Ishikawa (cell line): ENCODE results near the gene SSR2.

Source experiments
- CEBPB ChIP-seq: IDR thresholded peaks from 2 replicates; pipeline ENCODE4 v1.6.1; 2012
- CREB1 ChIP-seq: IDR thresholded peaks from 2 replicates; pipeline ENCODE4 v1.6.1; 2012; ENCODE audit warnings: low read depth
- EGR1 ChIP-seq: IDR thresholded peaks from 2 replicates; pipeline ENCODE4 v1.6.1; 2012
- EP300 ChIP-seq: IDR thresholded peaks from 2 replicates; pipeline ENCODE4 v1.6.1; 2012; ENCODE audit warnings: borderline replicate concordance
- FOXM1 ChIP-seq: IDR thresholded peaks from 2 replicates; pipeline ENCODE4 v1.6.1; 2012; ENCODE audit warnings: low read depth, borderline replicate concordance
- NFIC ChIP-seq: IDR thresholded peaks from 2 replicates; pipeline ENCODE4 v1.6.1; 2012
- RAD21 ChIP-seq: IDR thresholded peaks from 2 replicates; pipeline ENCODE4 v1.6.1; 2012; ENCODE audit warnings: low read depth
- TAF1 ChIP-seq: IDR thresholded peaks from 2 replicates; pipeline ENCODE4 v1.6.1; 2012; ENCODE audit warnings: low read depth, mild to moderate bottlenecking
- TCF12 ChIP-seq: IDR thresholded peaks from 2 replicates; pipeline ENCODE4 v1.6.1; 2012; ENCODE audit warnings: low read depth
- TEAD4 ChIP-seq: IDR thresholded peaks from 2 replicates; pipeline ENCODE4 v1.6.1; 2012
- YY1 ChIP-seq: IDR thresholded peaks from 2 replicates; pipeline ENCODE4 v1.6.1; 2012; ENCODE audit warnings: low read depth
- ZBTB7A ChIP-seq: IDR thresholded peaks from 2 replicates; pipeline ENCODE4 v1.6.1; 2012; ENCODE audit warnings: low read depth
- TF ChIP-seq, protein P1 (sequence below): IDR thresholded peaks from 2 replicates; pipeline ENCODE4 v1.6.1; 2012
- TF ChIP-seq, protein P2 (sequence below): IDR thresholded peaks from 2 replicates; pipeline ENCODE4 v1.6.1; 2012
- TF ChIP-seq, protein P3 (sequence below): IDR thresholded peaks from 2 replicates; pipeline ENCODE4 v1.6.1; 2012; ENCODE audit warnings: low read depth, mild to moderate bottlenecking

The SSR2 gene

DNA sequence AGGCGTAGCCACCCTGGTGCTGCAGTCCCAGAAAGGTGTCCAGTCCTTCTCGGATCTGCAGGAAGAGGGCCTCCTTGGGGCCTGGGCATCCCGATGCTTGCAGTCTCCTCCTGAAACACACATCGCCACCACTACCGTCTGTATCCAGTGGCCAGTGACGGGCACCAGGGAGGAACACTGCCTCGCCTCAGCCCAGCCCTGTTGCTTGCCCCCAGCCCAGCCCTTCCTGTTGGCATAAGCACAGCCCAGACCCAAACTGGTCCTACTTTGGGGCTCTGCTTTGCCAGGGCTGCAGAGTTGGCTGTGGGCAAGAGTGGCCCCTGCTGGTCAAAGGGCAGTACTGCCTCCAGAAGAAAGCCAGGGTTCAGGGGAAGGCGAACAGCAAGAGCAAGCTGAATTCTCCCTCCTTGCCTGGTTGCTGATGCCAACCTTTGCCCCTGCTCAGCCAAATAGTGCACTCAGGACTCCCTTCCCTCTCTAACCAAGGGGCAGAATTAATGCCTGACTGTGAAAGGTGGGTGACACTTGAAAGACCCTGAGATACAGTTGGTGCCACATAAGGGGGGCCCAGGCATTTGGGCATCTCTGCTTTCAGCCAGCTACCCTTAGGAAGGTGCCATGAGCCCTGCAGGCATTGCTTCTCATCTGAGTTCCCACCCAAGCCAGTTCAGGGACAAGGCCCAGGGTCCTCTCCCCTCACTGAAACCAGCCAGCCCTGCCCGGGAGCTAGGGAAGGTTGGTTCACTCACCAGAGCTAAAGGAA lies 31.3 kb downstream of the SSR2 start:
- TF ChIP-seq, protein P1, sequence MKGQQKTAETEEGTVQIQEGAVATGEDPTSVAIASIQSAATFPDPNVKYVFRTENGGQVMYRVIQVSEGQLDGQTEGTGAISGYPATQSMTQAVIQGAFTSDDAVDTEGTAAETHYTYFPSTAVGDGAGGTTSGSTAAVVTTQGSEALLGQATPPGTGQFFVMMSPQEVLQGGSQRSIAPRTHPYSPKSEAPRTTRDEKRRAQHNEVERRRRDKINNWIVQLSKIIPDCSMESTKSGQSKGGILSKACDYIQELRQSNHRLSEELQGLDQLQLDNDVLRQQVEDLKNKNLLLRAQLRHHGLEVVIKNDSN, result no peak
- TF ChIP-seq RAD21, result peak; percentile 100

DNA sequence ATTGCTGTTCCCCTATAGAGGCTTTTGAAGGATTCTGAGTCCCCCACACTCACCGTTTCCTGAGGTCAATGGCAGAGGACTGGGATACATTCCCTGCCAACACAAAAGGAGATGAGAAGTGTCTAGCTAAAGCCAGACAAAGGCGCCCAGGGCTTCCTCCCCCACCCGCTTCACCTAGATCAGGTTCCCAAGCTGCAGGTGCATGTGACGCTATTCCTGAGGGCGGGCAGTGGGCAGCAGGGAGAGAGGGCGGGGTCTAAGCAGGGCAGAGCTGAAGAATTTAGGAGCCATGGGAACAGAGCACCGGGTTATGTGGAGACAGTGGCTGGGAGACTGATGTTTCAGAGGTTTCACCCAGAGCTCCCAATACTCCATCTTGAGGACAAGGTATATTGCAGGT lies 36.4 kb downstream of the SSR2 start:
- TF ChIP-seq TCF12, result peak; percentile 72
- TF ChIP-seq, protein P1, result peak; percentile 78
- TF ChIP-seq, protein P2, sequence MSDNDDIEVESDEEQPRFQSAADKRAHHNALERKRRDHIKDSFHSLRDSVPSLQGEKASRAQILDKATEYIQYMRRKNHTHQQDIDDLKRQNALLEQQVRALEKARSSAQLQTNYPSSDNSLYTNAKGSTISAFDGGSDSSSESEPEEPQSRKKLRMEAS, result peak; percentile 42; the same call in 1 of the 2 replicates
- TF ChIP-seq NFIC, result no peak

DNA sequence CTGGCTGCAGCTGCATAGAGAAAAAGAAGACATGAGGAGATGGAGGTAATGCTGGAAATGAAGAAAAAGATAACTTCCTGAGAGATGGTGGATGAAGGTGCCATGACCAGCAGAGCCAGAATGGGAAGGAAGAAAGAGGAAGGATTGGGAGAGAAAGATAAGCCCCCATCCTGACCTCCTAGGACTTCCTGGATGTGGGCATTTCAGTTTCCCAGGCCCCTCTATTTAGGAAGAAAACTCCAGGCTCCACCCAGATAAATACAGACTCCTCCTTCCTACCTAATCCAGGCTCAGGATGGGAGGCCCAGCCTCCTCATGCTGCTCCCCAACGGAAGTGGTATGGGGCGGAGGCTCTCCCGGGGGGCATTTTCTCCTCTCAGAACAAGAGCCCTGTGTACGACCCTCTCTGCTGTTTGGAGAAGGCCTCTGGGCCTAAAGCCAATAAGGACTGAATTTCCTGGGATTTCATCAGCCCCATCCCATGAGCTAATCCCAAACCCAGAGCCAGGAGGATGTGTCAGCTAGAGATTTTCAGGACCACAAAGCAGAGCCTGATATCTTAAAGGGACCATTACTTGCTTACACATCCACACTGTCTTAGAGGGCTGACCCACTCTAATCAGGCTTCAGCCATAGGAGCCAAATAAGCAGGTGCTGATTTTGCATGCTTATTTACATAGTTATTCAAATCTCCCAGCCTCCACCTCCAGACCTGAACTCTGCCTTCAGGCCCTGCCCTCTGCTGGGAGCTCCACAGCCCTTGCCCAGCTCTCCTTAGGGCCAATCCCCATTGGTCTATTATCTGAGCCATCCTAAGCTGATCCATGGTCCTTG lies 37.3 kb downstream of the SSR2 start:
- TF ChIP-seq, protein P3, sequence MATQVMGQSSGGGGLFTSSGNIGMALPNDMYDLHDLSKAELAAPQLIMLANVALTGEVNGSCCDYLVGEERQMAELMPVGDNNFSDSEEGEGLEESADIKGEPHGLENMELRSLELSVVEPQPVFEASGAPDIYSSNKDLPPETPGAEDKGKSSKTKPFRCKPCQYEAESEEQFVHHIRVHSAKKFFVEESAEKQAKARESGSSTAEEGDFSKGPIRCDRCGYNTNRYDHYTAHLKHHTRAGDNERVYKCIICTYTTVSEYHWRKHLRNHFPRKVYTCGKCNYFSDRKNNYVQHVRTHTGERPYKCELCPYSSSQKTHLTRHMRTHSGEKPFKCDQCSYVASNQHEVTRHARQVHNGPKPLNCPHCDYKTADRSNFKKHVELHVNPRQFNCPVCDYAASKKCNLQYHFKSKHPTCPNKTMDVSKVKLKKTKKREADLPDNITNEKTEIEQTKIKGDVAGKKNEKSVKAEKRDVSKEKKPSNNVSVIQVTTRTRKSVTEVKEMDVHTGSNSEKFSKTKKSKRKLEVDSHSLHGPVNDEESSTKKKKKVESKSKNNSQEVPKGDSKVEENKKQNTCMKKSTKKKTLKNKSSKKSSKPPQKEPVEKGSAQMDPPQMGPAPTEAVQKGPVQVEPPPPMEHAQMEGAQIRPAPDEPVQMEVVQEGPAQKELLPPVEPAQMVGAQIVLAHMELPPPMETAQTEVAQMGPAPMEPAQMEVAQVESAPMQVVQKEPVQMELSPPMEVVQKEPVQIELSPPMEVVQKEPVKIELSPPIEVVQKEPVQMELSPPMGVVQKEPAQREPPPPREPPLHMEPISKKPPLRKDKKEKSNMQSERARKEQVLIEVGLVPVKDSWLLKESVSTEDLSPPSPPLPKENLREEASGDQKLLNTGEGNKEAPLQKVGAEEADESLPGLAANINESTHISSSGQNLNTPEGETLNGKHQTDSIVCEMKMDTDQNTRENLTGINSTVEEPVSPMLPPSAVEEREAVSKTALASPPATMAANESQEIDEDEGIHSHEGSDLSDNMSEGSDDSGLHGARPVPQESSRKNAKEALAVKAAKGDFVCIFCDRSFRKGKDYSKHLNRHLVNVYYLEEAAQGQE, result no peak
- TF ChIP-seq TEAD4 (no peak), TCF12 (no peak; the same call in none of the 2 replicates), TAF1 (no peak), CEBPB (peak; percentile 77), EP300 (peak; percentile 51; the same call in 1 of the 2 replicates), FOXM1 (no peak), EGR1 (no peak), RAD21 (no peak), NFIC (peak; percentile 80), ZBTB7A (no peak), YY1 (no peak), CREB1 (no peak)
- TF ChIP-seq, protein P1, result no peak
- TF ChIP-seq, protein P2, result 0 out of 2 replicates have a peak, but pooled peaks have one; percentile 42

DNA sequence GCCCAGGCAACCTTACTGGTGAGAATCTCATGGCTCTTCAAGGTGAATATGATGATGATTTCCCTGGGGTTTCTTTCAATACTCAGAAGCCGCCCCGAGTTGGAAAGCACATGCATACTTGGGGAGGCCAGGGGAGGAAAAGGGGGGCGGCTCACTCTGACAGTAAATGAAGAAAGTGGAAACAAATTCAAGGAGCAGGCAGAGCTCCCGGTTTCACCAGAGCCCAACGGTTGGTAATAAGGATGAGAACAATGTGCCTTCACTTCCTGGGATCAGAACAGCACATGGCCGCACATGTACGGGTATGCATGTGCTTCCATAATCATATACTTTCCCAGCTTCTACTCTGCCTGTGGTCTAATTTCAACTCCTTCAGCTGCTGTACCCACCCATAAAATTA lies 38.6 kb downstream of the SSR2 start:
- TF ChIP-seq, protein P1, result no peak
- TF ChIP-seq RAD21, result no peak
- no peak for TF ChIP-seq EP300
- no peak for TF ChIP-seq YY1
- no peak for TF ChIP-seq TEAD4
- TF ChIP-seq CREB1, result no peak
- TF ChIP-seq CEBPB, result no peak
- no peak for TF ChIP-seq EGR1
- TF ChIP-seq, protein P2, result no peak
- no peak for TF ChIP-seq FOXM1
- TF ChIP-seq TAF1, result no peak
- TF ChIP-seq TCF12, result no peak
- TF ChIP-seq NFIC, result no peak
- TF ChIP-seq, protein P3, result no peak
- TF ChIP-seq ZBTB7A, result no peak
